Loucy (cell line): ENCODE data around the gene TTLL12.

Source experiments
- CTCF ChIP-seq: fragments of 200-600 bp; sonication (generic); conservative IDR thresholded peaks from 2 replicates; pipeline ENCODE4 v1.5.1; 2014; ENCODE audit warnings: mild to moderate bottlenecking, antibody characterized with exemption, low read length
- EZH2phosphoT487 ChIP-seq: fragments of 200-600 bp; IDR thresholded peaks from 2 replicates; pipeline ENCODE4 v1.6.1; 2018; ENCODE audit warnings: antibody characterized with exemption, mild to moderate bottlenecking, moderate library complexity, borderline replicate concordance

GRCh38 chr22:43207849-43208702 is 21.1 kb upstream of the TTLL12 start:
- TF ChIP-seq CTCF: no peak
- TF ChIP-seq EZH2phosphoT487: no peak
